HCT116 (cell line): ENCODE data around the gene TARBP1. TPM values are rescaled to one million over a fixed set of nuclear protein-coding genes. Genes with fewer than 3 reads are reported as not detected.

Source experiments
- ATAC-seq: fragments of 200-7000 bp; cut with Tn5 transposase; 2 replicates; pipeline ENCODE4 v1.9.1; 2020; ENCODE audit warnings: mild to moderate bottlenecking, moderate library complexity
- BruUV-seq: library from RNA; stranded (reverse); fragments of 400-500 nt; replicated peaks from 2 replicates; lab custom pipeline; 2021; lab: Mats Ljungman, UMichigan
- CTCF ChIA-PET: fragments of 300-600 bp; sonication (Branson Sonifier 250); formaldehyde crosslinking; loops from one replicate; lab custom pipeline; 2021; ENCODE audit warnings: antibody characterized with exemption; lab: Charles Lee
- POLR2A ChIA-PET: fragments of 300-600, 350-600 bp; sonication (Branson Sonifier 250); formaldehyde crosslinking; loops from one replicate; lab custom pipeline; 2021; ENCODE audit warnings: antibody characterized with exemption; lab: Charles Lee
- RAD21 ChIA-PET, 2 experiments: fragments of 300-600 bp; sonication (Branson Sonifier 250); formaldehyde crosslinking; loops; one replicate each; lab custom pipeline; 2023; ENCODE audit warnings: low total read pairs in 2 of 2; ENCODE audit not compliant: uncharacterized antibody in 2 of 2, unreplicated experiment in 2 of 2, low non-redundant PET in 1 of 2; lab: Charles Lee
- DNase-seq: peaks from one replicate; pipeline ENCODE4 v3.0.0-alpha.2; 2010; ENCODE audit warnings: low read depth, low spot score
- H2AFZ ChIP-seq: fragments of 200-600 bp; shearing (Covaris generic), sonication (generic); 2 replicates; pipeline ENCODE4 v1.6.1; 2017; ENCODE audit warnings: low read depth, mixed run types, mixed read lengths, antibody characterized with exemption, low read length; ENCODE audit not compliant: poor library complexity, severe bottlenecking
- H3K27ac ChIP-seq: 2 replicates; pipeline ENCODE4 v1.5.1; 2012; ENCODE audit warnings: low read depth, low read length
- H3K27me3 ChIP-seq: fragments of 200-600 bp; sonication (generic); 2 replicates; pipeline ENCODE4 v1.6.1; 2016; ENCODE audit warnings: mixed run types, low read length, mixed read lengths; ENCODE audit not compliant: insufficient read depth
- H3K36me3 ChIP-seq, 2 experiments: fragments of 200-500 bp in 1 of 2; fragments of 200-600 bp in 1 of 2; sonication (Bioruptor generic) in 1 of 2; sonication (generic) in 1 of 2; 2 replicates each; pipeline versions ENCODE4 v1.5.1 to v1.6.1; 2014 to 2016; ENCODE audit warnings: low read length in 2 of 2, inconsistent platforms in 1 of 2, mixed read lengths in 1 of 2, mixed run types in 1 of 2; ENCODE audit not compliant: insufficient read depth in 2 of 2, control insufficient read depth in 1 of 2
- H3K4me1 ChIP-seq, 2 experiments: fragments of 200-600 bp in 1 of 2; sonication (generic) in 1 of 2; 2 replicates each; pipeline versions ENCODE4 v1.5.1 to v1.6.1; 2012 to 2017; ENCODE audit warnings: low read length in 2 of 2, inconsistent platforms in 1 of 2, mild to moderate bottlenecking in 1 of 2, mixed read lengths in 1 of 2, mixed run types in 1 of 2, moderate library complexity in 1 of 2; ENCODE audit not compliant: insufficient read depth in 2 of 2, control insufficient read depth in 1 of 2
- H3K4me2 ChIP-seq: fragments of 200-600 bp; sonication (generic); 2 replicates; pipeline ENCODE4 v1.6.1; 2017; ENCODE audit warnings: mixed run types, low read length, mixed read lengths
- H3K4me3 ChIP-seq, 2 experiments: fragments of 200-600 bp in 1 of 2; sonication (generic) in 1 of 2; replicated peaks in 1 of 2; 2 replicates each; pipeline ENCODE4 v1.5.1; 2011 to 2016; ENCODE audit warnings: low read length in 2 of 2, control low read depth in 1 of 2, low read depth in 1 of 2, mild to moderate bottlenecking in 1 of 2, mixed read lengths in 1 of 2, mixed run types in 1 of 2
- H3K79me2 ChIP-seq: fragments of 200-600 bp; sonication (generic); 2 replicates; pipeline ENCODE4 v1.6.1; 2017; ENCODE audit warnings: mild to moderate bottlenecking, mixed run types, low read length, moderate library complexity, mixed read lengths; ENCODE audit not compliant: insufficient read depth
- H3K9ac ChIP-seq: fragments of 200-600 bp; sonication (generic); 2 replicates; pipeline ENCODE4 v1.6.1; 2016; ENCODE audit warnings: low read length, mixed read lengths
- H3K9me2 ChIP-seq: fragments of 200-600 bp; sonication (generic), shearing (Covaris generic); 2 replicates; pipeline ENCODE4 v1.6.1; 2017; ENCODE audit warnings: mixed run types, mild to moderate bottlenecking, moderate library complexity; ENCODE audit not compliant: insufficient read depth
- H3K9me3 ChIP-seq, 2 experiments: fragments of 200-500 bp in 1 of 2; fragments of 200-600 bp in 1 of 2; sonication (Bioruptor generic) in 1 of 2; sonication (generic) in 1 of 2; 2 replicates each; pipeline ENCODE4 v1.6.1; 2014 to 2017; ENCODE audit warnings: low read length in 2 of 2, mixed read lengths in 2 of 2, inconsistent platforms in 1 of 2, low read depth in 1 of 2, mild to moderate bottlenecking in 1 of 2, mixed run types in 1 of 2, moderate library complexity in 1 of 2; ENCODE audit not compliant: control insufficient read depth in 1 of 2, insufficient read depth in 1 of 2
- H4K20me1 ChIP-seq: fragments of 200-600 bp; sonication (generic), shearing (Covaris generic); 2 replicates; pipeline ENCODE4 v1.6.1; 2017; ENCODE audit warnings: mixed run types, mild to moderate bottlenecking, moderate library complexity; ENCODE audit not compliant: insufficient read depth
- CEBPB ChIP-seq: IDR thresholded peaks from 2 replicates; pipeline ENCODE4 v1.6.1; 2012; ENCODE audit warnings: low read depth
- EZH2phosphoT487 ChIP-seq: fragments of 200-600 bp; IDR thresholded peaks from 2 replicates; pipeline ENCODE4 v1.6.1; 2018; ENCODE audit warnings: antibody characterized with exemption, borderline replicate concordance
- FOSL1 ChIP-seq: IDR thresholded peaks from 2 replicates; pipeline ENCODE4 v1.6.1; 2012; ENCODE audit warnings: low read depth
- POLR2AphosphoS5 ChIP-seq: IDR thresholded peaks from 2 replicates; pipeline ENCODE4 v1.6.1; 2011; ENCODE audit warnings: mild to moderate bottlenecking, low read depth, low read length, moderate library complexity
- SIN3A ChIP-seq: IDR thresholded peaks from 2 replicates; pipeline ENCODE4 v1.6.1; 2012; ENCODE audit warnings: low read depth
- SRF ChIP-seq: IDR thresholded peaks from 2 replicates; pipeline ENCODE4 v1.6.1; 2012; ENCODE audit warnings: low read depth
- YY1 ChIP-seq: IDR thresholded peaks from 2 replicates; pipeline ENCODE4 v1.6.1; 2011; ENCODE audit warnings: low read length, low read depth, moderate library complexity, mild to moderate bottlenecking; ENCODE audit not compliant: insufficient replicate concordance; ENCODE audit errors: extremely low read depth
- intact Hi-C: fragments of 100-400 bp; cut with micrococcal nuclease; formaldehyde crosslinking; loops from 2 replicates; pipeline ENCODE4 v1.10.0; 2022
- total RNA-seq: library from RNA; stranded (reverse); gene quantifications from one replicate; pipeline ENCODE4 v1.2.1, GENCODE V29; 2021; ENCODE audit not compliant: unreplicated experiment

Gene TARBP1
- total RNA-seq, 1 experiment from 2014 or later, result 17.2 TPM

- no TSS peak for BruUV-seq
- no peaks in the 10 kb centered on the region for H3K4me1 ChIP-seq
- no peak for ATAC-seq
- H3K79me2 ChIP-seq, result no peaks in the 10 kb centered on the region
- no peaks in the 10 kb centered on the region for H3K36me3 ChIP-seq
- no peak overlapping the region for H3K4me3 ChIP-seq
- no peak for TF ChIP-seq CEBPB
- TF ChIP-seq POLR2AphosphoS5, result no peak
- TF ChIP-seq YY1, result no peak
- TF ChIP-seq SRF, result no peak
- H3K9me2 ChIP-seq, result no peaks in the 10 kb centered on the region
- no peaks in the 10 kb centered on the region for H4K20me1 ChIP-seq
- no peak overlapping the region for H3K27ac ChIP-seq
- intact Hi-C loops, result no loop called here
- no peak overlapping the region for H3K9ac ChIP-seq
- ChIA-PET RAD21 (no interaction called here), POLR2A (no interaction called here), CTCF (no interaction called here)
- H3K9me3 ChIP-seq, result no peaks in the 10 kb centered on the region
- H2AFZ ChIP-seq, result no peak overlapping the region
- DNase-seq, result no peak
- H3K4me2 ChIP-seq, result no peak overlapping the region
- H3K27me3 ChIP-seq, result no peaks in the 10 kb centered on the region
Measured at GRCh38 chr1:234454926-234455325, 24.1 kb downstream of the TARBP1 start.

GRCh38 chr1:234452406-234452965, 26.5 kb downstream of the TARBP1 start:
- Histone ChIP-seq H3K4me3 (no peak overlapping the region), H3K79me2 (no peaks in the 10 kb centered on the region), H3K9ac (no peak overlapping the region), H2AFZ (no peak overlapping the region), H3K9me3 (no peaks in the 10 kb centered on the region), H3K4me2 (no peak overlapping the region), H3K27me3 (no peaks in the 10 kb centered on the region), H3K27ac (no peak overlapping the region), H3K9me2 (no peaks in the 10 kb centered on the region), H3K4me1 (no peaks in the 10 kb centered on the region), H4K20me1 (no peaks in the 10 kb centered on the region), H3K36me3 (no peaks in the 10 kb centered on the region)
- BruUV-seq, result no TSS peak
- ATAC-seq (no peak), DNase-seq (no peak)
- TF ChIP-seq EZH2phosphoT487 (no peak), SIN3A (no peak), FOSL1 (no peak)
- RAD21 ChIA-PET, result no interaction called here
- intact Hi-C loops, result no loop called here
- CTCF ChIA-PET, result no interaction called here
- POLR2A ChIA-PET, result no interaction called here
